Spleen (tissue), 11 donors: ENCODE data around the gene EIF2S2. TPM values are rescaled to one million over a fixed set of nuclear protein-coding genes. Genes with fewer than 3 reads are reported as not detected.

ENCODE experiments used
- DNase-seq: peaks from one replicate; pipeline ENCODE4 v3.0.0-alpha.2; 2020
- H3K27ac ChIP-seq, 8 donors: fragments of 200-600 bp; sonication (generic) in 7 of 8; 1 replicate in 4 of 8; 2 replicates in 4 of 8; pipeline versions ENCODE4 v1.5.0 to v1.8.0; 2016 to 2021; ENCODE audit warnings: inconsistent platforms in 4 of 8, mild to moderate bottlenecking in 4 of 8, moderate library complexity in 1 of 8
- H3K27me3 ChIP-seq, 7 donors: fragments of 200-600 bp; sonication (generic) in 6 of 7; replicated peaks in 1 of 7; 1 replicate in 4 of 7; 2 replicates in 3 of 7; pipeline versions ENCODE4 v1.5.0 to v1.8.0; 2016 to 2021; ENCODE audit warnings: inconsistent platforms in 3 of 7, mild to moderate bottlenecking in 1 of 7
- H3K36me3 ChIP-seq, 6 donors: fragments of 200-600 bp; sonication (generic) in 5 of 6; 1 replicate in 4 of 6; 2 replicates in 2 of 6; pipeline versions ENCODE4 v1.5.0 to v1.8.0; 2016 to 2021; ENCODE audit warnings: inconsistent platforms in 2 of 6
- H3K4me1 ChIP-seq, 6 donors: fragments of 200-600 bp; sonication (generic) in 5 of 6; 1 replicate in 3 of 6; 2 replicates in 3 of 6; pipeline versions ENCODE4 v1.5.0 to v1.8.0; 2016 to 2021; ENCODE audit warnings: inconsistent platforms in 3 of 6
- H3K4me3 ChIP-seq, 8 donors: fragments of 200-600 bp; sonication (generic) in 7 of 8; 1 replicate in 4 of 8; 2 replicates in 4 of 8; pipeline versions ENCODE4 v1.5.0 to v1.8.0; 2016 to 2021; ENCODE audit warnings: inconsistent platforms in 4 of 8, mild to moderate bottlenecking in 4 of 8, moderate library complexity in 2 of 8
- H3K9me3 ChIP-seq, 8 donors: fragments of 200-600 bp; sonication (generic) in 7 of 8; 1 replicate in 4 of 8; 2 replicates in 4 of 8; pipeline versions ENCODE4 v1.5.0 to v1.8.0; 2016 to 2021; ENCODE audit warnings: inconsistent platforms in 4 of 8
- POLR2A ChIP-seq, 3 donors: fragments of 450-650 bp; IDR thresholded peaks; one replicate each; pipeline ENCODE4 v1.5.1; 2017; ENCODE audit warnings: antibody characterized with exemption in 3 of 3, mild to moderate bottlenecking in 1 of 3
- POLR2AphosphoS5 ChIP-seq, 3 donors: sonication (generic); formaldehyde crosslinking; IDR thresholded peaks; one replicate each; pipeline ENCODE4 v1.5.1; 2017; ENCODE audit warnings: antibody characterized with exemption in 3 of 3
- WGBS, 5 donors: extraction: QIAGEN DNeasy Blood & Tissue Kit in 3 of 5; methylation state at CpG; one replicate each; pipeline versions ENCODE4 v1.1.5 to v1.1.7; 2013 to 2018; 5-methylcytosine and 5-hydroxymethylcytosine counted together
- intact Hi-C: fragments of 100-400 bp; cut with DNase I; formaldehyde crosslinking; loops from one replicate; pipeline ENCODE4 v1.15.0; 2023; ENCODE audit warnings: low total_unique reads
- microRNA-seq, 3 donors: library from miRNA; unstranded; fragments of <30 nt; microRNA quantifications; one replicate each; pipeline versions ENCODE4 to v1.1.0, GENCODE V29; 2019 to 2020
- polyA plus RNA-seq, 3 donors: library from polyadenylated mRNA; stranded (reverse); fragments of 200-250 nt; gene quantifications; one replicate each; pipeline ENCODE4 v1.2.1, GENCODE V29; 2013
- small RNA-seq, 4 donors: library from RNA; depleted of rRNA; stranded (forward); fragments of <200 nt; gene quantifications; one replicate each; pipeline ENCODE3, GENCODE V24; 2016
- total RNA-seq, 7 donors: library from RNA; depleted of rRNA in 3 of 7; stranded (reverse); fragments of >200 nt in 3 of 7; fragmentation: NEBNext Ultra II Directional in 4 of 7; extraction: Animal tissue kit (Norgen Biotek cat#: 25700) in 4 of 7; gene quantifications; one replicate each; pipeline versions ENCODE4 v1.1.0 to v1.2.1, GENCODE V29; 2016 to 2021
- TF ChIP-seq, protein P1 (sequence below), 11 experiments: fragments of 200-600 bp in 7 of 11; fragments of 450-650 bp in 4 of 11; sonication (generic) in 4 of 11; IDR thresholded peaks in 8 of 11; conservative IDR thresholded peaks in 3 of 11; 1 replicate in 7 of 11; 2 replicates in 4 of 11; pipeline versions ENCODE4 v1.4.0 to v1.8.0; 2016 to 2021; ENCODE audit warnings: antibody characterized with exemption in 11 of 11, inconsistent platforms in 4 of 11, mild to moderate bottlenecking in 1 of 11
- donor health status: healthy with polysubstance abuse.
- donor health status: DM: no; HTN: no; CAD: no; lungs with moderate emphysema.
- donor health status: DM: no; HTN: no; CAD: no.
- donor health status: Bipolar disorder and iron deficiency.
- donor health status: healthy.
- donor health status: DM: no; HTN: no; CAD: no.
- donor health status: DM: yes; HTN: yes; CAD: no.

Gene EIF2S2
- total and polyA plus RNA-seq, 10 donors: 30.0 to 45.3 (median 38.5) TPM

DNA sequence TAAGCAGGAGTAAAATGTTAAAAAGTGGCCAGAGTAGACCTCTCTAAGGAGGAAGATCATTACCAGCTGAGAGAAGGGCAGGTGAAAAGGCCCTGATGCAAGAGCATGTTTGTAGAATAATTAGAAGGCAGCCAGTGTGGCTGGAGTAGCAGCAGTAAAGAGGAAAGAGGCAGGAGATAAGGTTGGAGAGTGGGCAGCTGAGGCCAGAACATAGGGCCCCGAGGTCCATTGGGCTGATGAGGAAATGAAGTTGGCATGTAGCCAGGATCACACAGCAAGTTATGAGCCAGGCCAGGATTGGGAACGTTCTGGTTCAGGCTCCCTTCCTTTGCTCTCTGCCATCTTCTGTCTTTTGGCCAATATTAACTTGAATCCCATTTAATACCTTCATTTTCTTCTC is 66.7 kb downstream of the EIF2S2 start:
- Histone ChIP-seq H3K27ac (peak overlapping the region in 1 of 8 donors; percentile 29), H3K4me3 (no peak overlapping the region), H3K36me3 (peaks cover 0 to 28% (median 0%) of the 10 kb centered on the region in 6 donors), H3K27me3 (no peaks in the 10 kb centered on the region), H3K4me1 (peaks cover 11 to 100% (median 39%) of the 10 kb centered on the region in 6 donors), H3K9me3 (no peaks in the 10 kb centered on the region)
- intact Hi-C loops: no loop called here
- WGBS, 5 donors: 19 to 40% (median 24%) methylated on average over 2 of the region's 2 CpGs
- TF ChIP-seq POLR2AphosphoS5 (IDR thresholded peaks at IDR 0.05) (peak in 1 of 3 donors; percentile 58), POLR2A (IDR thresholded peaks at IDR 0.05) (no peak)
- DNase-seq: no peak

DNA sequence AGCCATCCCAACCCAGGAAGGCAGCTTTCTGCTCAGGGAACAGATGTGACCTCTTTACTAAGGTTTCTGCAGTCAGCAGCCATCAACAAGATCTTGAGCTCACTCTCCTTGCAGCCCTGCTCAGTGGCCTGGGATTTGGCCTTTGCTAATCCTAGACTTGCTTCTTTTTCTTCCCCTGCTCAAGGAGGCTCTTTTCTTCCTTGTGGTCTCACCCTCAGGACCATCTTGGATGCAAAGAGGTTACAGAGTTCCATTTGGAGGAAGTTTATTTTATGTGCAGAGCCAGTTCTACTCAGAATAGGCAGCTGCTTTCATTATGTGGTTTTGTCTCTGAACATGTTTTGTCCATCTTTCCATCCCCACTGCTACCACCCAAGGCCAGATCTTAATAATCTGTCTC is 69.0 kb downstream of the EIF2S2 start:
- Histone ChIP-seq H3K9me3 (no peaks in the 10 kb centered on the region), H3K36me3 (peaks cover 0 to 25% (median 0%) of the 10 kb centered on the region in 6 donors), H3K4me1 (peaks cover 11 to 99% (median 31%) of the 10 kb centered on the region in 6 donors), H3K27me3 (no peaks in the 10 kb centered on the region), H3K4me3 (no peak overlapping the region), H3K27ac (no peak overlapping the region)
- DNase-seq: no peak
- TF ChIP-seq POLR2AphosphoS5 (IDR thresholded peaks at IDR 0.05) (no peak), POLR2A (IDR thresholded peaks at IDR 0.05) (no peak)
- TF ChIP-seq, protein P1, sequence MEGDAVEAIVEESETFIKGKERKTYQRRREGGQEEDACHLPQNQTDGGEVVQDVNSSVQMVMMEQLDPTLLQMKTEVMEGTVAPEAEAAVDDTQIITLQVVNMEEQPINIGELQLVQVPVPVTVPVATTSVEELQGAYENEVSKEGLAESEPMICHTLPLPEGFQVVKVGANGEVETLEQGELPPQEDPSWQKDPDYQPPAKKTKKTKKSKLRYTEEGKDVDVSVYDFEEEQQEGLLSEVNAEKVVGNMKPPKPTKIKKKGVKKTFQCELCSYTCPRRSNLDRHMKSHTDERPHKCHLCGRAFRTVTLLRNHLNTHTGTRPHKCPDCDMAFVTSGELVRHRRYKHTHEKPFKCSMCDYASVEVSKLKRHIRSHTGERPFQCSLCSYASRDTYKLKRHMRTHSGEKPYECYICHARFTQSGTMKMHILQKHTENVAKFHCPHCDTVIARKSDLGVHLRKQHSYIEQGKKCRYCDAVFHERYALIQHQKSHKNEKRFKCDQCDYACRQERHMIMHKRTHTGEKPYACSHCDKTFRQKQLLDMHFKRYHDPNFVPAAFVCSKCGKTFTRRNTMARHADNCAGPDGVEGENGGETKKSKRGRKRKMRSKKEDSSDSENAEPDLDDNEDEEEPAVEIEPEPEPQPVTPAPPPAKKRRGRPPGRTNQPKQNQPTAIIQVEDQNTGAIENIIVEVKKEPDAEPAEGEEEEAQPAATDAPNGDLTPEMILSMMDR (IDR thresholded peaks at IDR 0.05 in 8 of 11, conservative IDR thresholded peaks at IDR 0.05 in 3 of 11): no peak
- intact Hi-C loops: no loop called here

DNA sequence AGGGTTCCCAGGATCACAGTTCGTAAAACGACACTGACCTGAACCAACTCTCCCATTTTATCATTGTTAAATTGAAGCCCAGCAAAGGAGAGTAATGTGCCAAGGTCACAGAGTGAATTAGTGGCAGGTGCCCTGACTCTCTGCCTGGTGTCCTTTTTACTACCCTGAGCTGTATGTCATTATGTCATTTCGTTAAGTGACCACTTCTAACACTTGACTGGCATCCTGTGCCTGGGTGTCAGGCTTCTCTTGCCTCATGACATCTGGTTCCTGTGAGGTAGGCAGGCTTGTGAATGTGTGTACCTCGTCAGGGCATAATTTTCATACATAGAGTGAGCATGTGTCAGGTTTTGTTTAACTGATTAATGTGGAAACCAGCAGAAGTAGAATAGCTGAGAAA is 69.8 kb downstream of the EIF2S2 start:
- 50 to 65% (median 53%) methylated on average over 4 of the region's 4 CpGs for whole genome bisulfite sequencing, 5 donors
- Histone ChIP-seq H3K4me3 (no peak overlapping the region), H3K36me3 (peaks cover 0 to 19% (median 0%) of the 10 kb centered on the region in 6 donors), H3K4me1 (peaks cover 11 to 99% (median 38%) of the 10 kb centered on the region in 6 donors), H3K27ac (no peak overlapping the region), H3K9me3 (no peaks in the 10 kb centered on the region), H3K27me3 (no peaks in the 10 kb centered on the region)
- TF ChIP-seq POLR2A (IDR thresholded peaks at IDR 0.05) (no peak), POLR2AphosphoS5 (IDR thresholded peaks at IDR 0.05) (no peak)
- TF ChIP-seq, protein P1 (IDR thresholded peaks at IDR 0.05 in 8 of 11, conservative IDR thresholded peaks at IDR 0.05 in 3 of 11): no peak
- intact Hi-C loops: no loop called here
- no peak for DNase-seq

DNA sequence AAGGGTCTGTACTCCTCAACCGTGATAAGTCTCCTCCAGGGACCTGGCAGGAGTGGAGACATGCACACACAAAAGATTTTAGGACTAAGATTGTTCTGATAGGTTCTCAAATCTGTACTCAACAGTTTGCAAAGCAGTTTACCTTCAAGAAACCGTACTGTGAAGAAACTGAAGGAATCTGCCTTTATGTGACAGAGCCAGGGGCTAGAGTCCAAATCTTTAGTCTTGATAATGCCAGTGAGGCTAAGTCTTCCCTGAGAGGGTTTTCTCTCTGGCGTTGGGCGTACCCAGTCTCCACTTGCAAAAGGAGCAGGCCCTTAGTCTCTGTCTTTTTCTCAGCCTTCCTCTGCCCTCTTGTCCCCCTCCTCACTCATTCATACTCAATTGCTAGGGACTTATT is 70.8 kb downstream of the EIF2S2 start:
- H3K36me3 ChIP-seq: peaks cover 0 to 16% (median 0%) of the 10 kb centered on the region in 6 donors
- H3K27me3 ChIP-seq: no peaks in the 10 kb centered on the region
- no peak for DNase-seq
- intact Hi-C loops: no loop called here
- H3K9me3 ChIP-seq: no peaks in the 10 kb centered on the region
- H3K4me1 ChIP-seq: peaks cover 19 to 99% (median 46%) of the 10 kb centered on the region in 6 donors
- TF ChIP-seq POLR2AphosphoS5 (IDR thresholded peaks at IDR 0.05): no peak
- H3K27ac ChIP-seq: no peak overlapping the region
- 89 to 96% (median 95%) methylated on average over 4 of the region's 4 CpGs for WGBS, 5 donors
- no peak overlapping the region for H3K4me3 ChIP-seq

DNA sequence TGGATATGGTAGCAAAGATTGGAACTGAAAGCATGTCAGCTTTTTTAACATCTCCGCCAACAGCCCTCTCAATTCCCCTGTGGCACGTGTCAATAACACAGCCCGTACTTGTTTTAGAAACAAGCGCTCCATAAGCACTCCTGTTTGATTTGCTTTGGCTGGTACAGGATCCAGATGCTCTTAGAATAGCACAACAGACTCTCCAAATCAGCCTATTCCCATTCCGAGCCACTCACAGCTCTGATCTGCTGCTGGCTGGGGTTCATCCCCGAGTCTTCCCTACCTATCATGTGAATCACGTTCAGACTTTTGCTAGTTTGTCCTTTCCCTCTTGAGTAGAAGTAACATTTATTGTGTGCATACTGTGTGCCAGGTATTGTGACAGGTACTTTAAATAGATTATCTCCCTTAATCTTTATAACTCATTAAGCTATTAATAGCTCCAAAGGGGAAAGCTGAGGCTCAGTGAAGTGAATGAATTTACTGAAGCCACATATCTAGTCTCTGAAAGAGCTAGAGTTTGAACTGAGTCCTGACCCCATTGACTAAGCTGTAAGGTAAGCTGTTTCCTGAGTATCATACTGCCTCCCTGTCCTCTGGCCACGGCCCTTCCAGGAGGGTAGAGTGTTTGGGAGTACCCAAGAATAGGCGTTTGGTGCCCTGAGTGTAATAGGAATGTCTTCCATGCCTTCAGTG is 71.6 kb downstream of the EIF2S2 start:
- TF ChIP-seq, protein P1 (IDR thresholded peaks at IDR 0.05 in 8 of 11, conservative IDR thresholded peaks at IDR 0.05 in 3 of 11): no peak
- Histone ChIP-seq H3K4me1 (peaks cover 23 to 99% (median 47%) of the 10 kb centered on the region in 6 donors), H3K27me3 (no peaks in the 10 kb centered on the region), H3K9me3 (no peaks in the 10 kb centered on the region), H3K36me3 (peaks cover 0 to 11% (median 0%) of the 10 kb centered on the region in 6 donors), H3K27ac (no peak overlapping the region), H3K4me3 (no peak overlapping the region)
- intact Hi-C loops: no loop called here
- WGBS, 5 donors: 91 to 95% (median 94%) methylated on average over 9 of the region's 9 CpGs
- DNase-seq: no peak

Small RNA genes lying within 50 kb of the gene (microRNA-seq; reads per million reads assigned to microRNA genes)
- 0 to 0.35 (median 0) reads per million in 3 donors for gene MIR4755

Small RNA genes lying within 50 kb of the gene (small RNA-seq; reads per million reads assigned to genes)
- gene MIR4755: 0 reads per million in 4 donors

Other genes with a start within 250 kb of the EIF2S2 start
- gene RALY, start 118.3 kb downstream of the EIF2S2 start, total RNA-seq: 100 to 1,000 TPM in 2 of 7 donors, 10 to 100 TPM in 5; 72.9 to 107 (median 99.5) TPM
- gene RALY, start 118.3 kb downstream of the EIF2S2 start, polyA plus RNA-seq: 100 to 1,000 TPM in 2 of 3 donors, 10 to 100 TPM in 1; 91.4 to 133 (median 120) TPM
- not detected for gene ASIP, start 129.2 kb upstream of the EIF2S2 start, total RNA-seq
- 1 to 10 TPM in 2 of 3 donors, under 1 TPM in 1; 0.63 to 2.7 (median 1.7) TPM for gene ASIP, start 129.2 kb upstream of the EIF2S2 start, polyA plus RNA-seq
- gene AHCY, start 191.1 kb upstream of the EIF2S2 start, total RNA-seq: 10 to 100 TPM; 35.0 to 56.0 (median 46.3) TPM
- gene AHCY, start 191.1 kb upstream of the EIF2S2 start, polyA plus RNA-seq: 10 to 100 TPM; 45.9 to 67.1 (median 55.2) TPM